Activated naive CD4-positive, alpha-beta T cell treated with anti-CD3 and anti-CD28 coated beads, Interleukin-2, amount 10 ng/mL, durations not matched to agents 7 days and 5 days (primary cell): ENCODE measurements around the gene TTLL3.
A peak's percentile ranks its signal among the peaks of the same experiment; 100 is the strongest.

Experiments
- CTCF ChIA-PET: fragments of 350-600 bp; sonication (Branson Sonifier 250); formaldehyde crosslinking; loops from one replicate; lab custom pipeline; 2021; ENCODE audit warnings: antibody characterized with exemption; lab: Charles Lee
- DNase-seq: peaks from one replicate; pipeline ENCODE4 v3.0.0-alpha.2; 2020
- H3K27ac Mint-ChIP-seq: one replicate; pipeline ENCODE4 v1.8.0; 2021; ENCODE audit warnings: mild to moderate bottlenecking, moderate library complexity, mixed read lengths
- H3K27me3 Mint-ChIP-seq: one replicate; pipeline ENCODE4 v1.8.0; 2021; ENCODE audit warnings: mild to moderate bottlenecking, mixed read lengths
- H3K36me3 Mint-ChIP-seq: one replicate; pipeline ENCODE4 v1.8.0; 2021; ENCODE audit warnings: mixed read lengths
- H3K4me1 Mint-ChIP-seq: one replicate; pipeline ENCODE4 v1.8.0; 2021; ENCODE audit warnings: mixed read lengths
- H3K4me3 Mint-ChIP-seq: one replicate; pipeline ENCODE4 v1.8.0; 2021; ENCODE audit warnings: mild to moderate bottlenecking, moderate library complexity, mixed read lengths
- H3K9me3 Mint-ChIP-seq: one replicate; pipeline ENCODE4 v1.8.0; 2021; ENCODE audit warnings: mixed read lengths

TTLL3 gene

GRCh38 chr3:9786209-9786739, 23.8 kb upstream of the TTLL3 start:
- Mint-ChIP-seq H3K36me3 (peaks cover 64% of the 10 kb centered on the region), H3K27me3 (no peaks in the 10 kb centered on the region), H3K9me3 (no peaks in the 10 kb centered on the region), H3K4me1 (peaks cover 53% of the 10 kb centered on the region), H3K27ac (no peak overlapping the region), H3K4me3 (no peak overlapping the region)
- no peak for DNase-seq
- CTCF ChIA-PET: interaction anchor here (0.7 to 1.0 kb wide), 3 partner anchors 10 to 63 kb away, joined by 3 to 4 read pairs (median 3); no protein-coding TSS in a partner anchor

GRCh38 chr3:9786825-9787669, 23.0 kb upstream of the TTLL3 start:
- CTCF ChIA-PET: interaction anchor here (0.7 to 1.0 kb wide), 3 partner anchors 11 to 62 kb away, joined by 3 to 4 read pairs (median 3); no protein-coding TSS in a partner anchor
- DNase-seq: peak; percentile 29
- H3K27ac Mint-ChIP-seq: peak overlapping the region; percentile 80
- H3K9me3 Mint-ChIP-seq: no peaks in the 10 kb centered on the region
- H3K4me1 Mint-ChIP-seq: peaks cover 55% of the 10 kb centered on the region
- H3K36me3 Mint-ChIP-seq: peaks cover 62% of the 10 kb centered on the region
- H3K27me3 Mint-ChIP-seq: no peaks in the 10 kb centered on the region
- no peak overlapping the region for H3K4me3 Mint-ChIP-seq

GRCh38 chr3:9787714-9788113, 22.3 kb upstream of the TTLL3 start:
- H3K27me3 Mint-ChIP-seq: no peaks in the 10 kb centered on the region
- DNase-seq: no peak
- peaks cover 55% of the 10 kb centered on the region for H3K36me3 Mint-ChIP-seq
- CTCF ChIA-PET: no interaction called here
- H3K27ac Mint-ChIP-seq: peak overlapping the region; percentile 80
- H3K9me3 Mint-ChIP-seq: no peaks in the 10 kb centered on the region
- H3K4me3 Mint-ChIP-seq: no peak overlapping the region
- H3K4me1 Mint-ChIP-seq: peaks cover 48% of the 10 kb centered on the region

GRCh38 chr3:9791127-9791526, 18.9 kb upstream of the TTLL3 start:
- H3K36me3 Mint-ChIP-seq: peaks cover 60% of the 10 kb centered on the region
- peaks cover 67% of the 10 kb centered on the region for H3K4me1 Mint-ChIP-seq
- H3K4me3 Mint-ChIP-seq: peak overlapping the region; percentile 96
- H3K27ac Mint-ChIP-seq: peak overlapping the region; percentile 20
- no peaks in the 10 kb centered on the region for H3K27me3 Mint-ChIP-seq
- CTCF ChIA-PET: interaction anchor here (0.6 to 1.5 kb wide), 4 partner anchors 18 to 125 kb away, joined by 3 to 4 read pairs (median 3); partner anchors contain the start of gene BRPF1
- no peaks in the 10 kb centered on the region for H3K9me3 Mint-ChIP-seq
- DNase-seq: no peak

- DNase-seq: no peak
- no peaks in the 10 kb centered on the region for H3K9me3 Mint-ChIP-seq
- no peaks in the 10 kb centered on the region for H3K27me3 Mint-ChIP-seq
- peak overlapping the region; percentile 96 for H3K4me3 Mint-ChIP-seq
- peaks cover 66% of the 10 kb centered on the region for H3K4me1 Mint-ChIP-seq
- peak overlapping the region; percentile 100 for H3K27ac Mint-ChIP-seq
- H3K36me3 Mint-ChIP-seq: peaks cover 57% of the 10 kb centered on the region
- CTCF ChIA-PET: interaction anchor here (0.6 to 1.5 kb wide), 2 partner anchors 17 to 64 kb away, joined by 3 read pairs; no protein-coding TSS in a partner anchor
These were observed 18.2 kb upstream of the TTLL3 start for GRCh38 chr3:9791790-9792404.

GRCh38 chr3:9792405-9793160, 17.5 kb upstream of the TTLL3 start, which contains the start of the genes ARPC4 and TADA3:
ARPC4 (plus strand) TSS chr3:9793082; CDS start chr3:9793122, 40 bp downstream.
TADA3 (minus strand) TSS chr3:9792473; CDS start chr3:9791466, 1,007 bp downstream.
- H3K9me3 Mint-ChIP-seq: no peaks in the 10 kb centered on the region
- CTCF ChIA-PET: interaction anchor here (0.8 to 1.7 kb wide), 5 partner anchors 13 to 142 kb away, joined by 3 to 6 read pairs (median 4); partner anchors contain the start of gene OGG1
- H3K27ac Mint-ChIP-seq: peak within 1 kb of the TSS; percentile 100
- peaks cover 67% of the 10 kb centered on the region for H3K4me1 Mint-ChIP-seq
- no peaks in the 10 kb centered on the region for H3K27me3 Mint-ChIP-seq
- peaks cover 58% of the 10 kb centered on the region for H3K36me3 Mint-ChIP-seq
- H3K4me3 Mint-ChIP-seq: peak within 1 kb of the TSS; percentile 96
- peak; percentile 95 for DNase-seq

- CTCF ChIA-PET: interaction anchor here (0.8 to 1.7 kb wide), 6 partner anchors 12 to 141 kb away, joined by 3 to 6 read pairs (median 4); partner anchors contain the start of gene OGG1
- no peaks in the 10 kb centered on the region for H3K9me3 Mint-ChIP-seq
- H3K4me1 Mint-ChIP-seq: peaks cover 68% of the 10 kb centered on the region
- peak overlapping the region; percentile 96 for H3K4me3 Mint-ChIP-seq
- H3K36me3 Mint-ChIP-seq: peaks cover 61% of the 10 kb centered on the region
- peak; percentile 51 for DNase-seq
- peak overlapping the region; percentile 100 for H3K27ac Mint-ChIP-seq
- H3K27me3 Mint-ChIP-seq: no peaks in the 10 kb centered on the region
These were observed 16.8 kb upstream of the TTLL3 start for GRCh38 chr3:9793161-9793781.

- Mint-ChIP-seq H3K36me3 (peaks cover 60% of the 10 kb centered on the region), H3K9me3 (no peaks in the 10 kb centered on the region), H3K4me1 (peaks cover 61% of the 10 kb centered on the region), H3K4me3 (peak overlapping the region; percentile 96), H3K27me3 (no peaks in the 10 kb centered on the region), H3K27ac (peak overlapping the region; percentile 44)
- CTCF ChIA-PET: interaction anchor here (1.0 kb wide), 1 partner anchor 11 kb away, joined by 3 read pairs; no protein-coding TSS in a partner anchor
- DNase-seq: no peak
These were observed 15.7 kb upstream of the TTLL3 start for GRCh38 chr3:9794400-9794799.

- Mint-ChIP-seq H3K27ac (no peak overlapping the region), H3K4me1 (peaks cover 58% of the 10 kb centered on the region), H3K4me3 (peak overlapping the region; percentile 42), H3K9me3 (no peaks in the 10 kb centered on the region), H3K36me3 (peaks cover 60% of the 10 kb centered on the region), H3K27me3 (no peaks in the 10 kb centered on the region)
- DNase-seq: no peak
- CTCF ChIA-PET: no interaction called here
These were observed 14.9 kb upstream of the TTLL3 start for GRCh38 chr3:9795207-9795606.

GRCh38 chr3:9797196-9797945, 12.7 kb upstream of the TTLL3 start:
- Mint-ChIP-seq H3K27me3 (no peaks in the 10 kb centered on the region), H3K27ac (no peak overlapping the region), H3K4me1 (peaks cover 40% of the 10 kb centered on the region), H3K36me3 (peaks cover 63% of the 10 kb centered on the region), H3K9me3 (no peaks in the 10 kb centered on the region), H3K4me3 (no peak overlapping the region)
- CTCF ChIA-PET: no interaction called here
- no peak for DNase-seq

GRCh38 chr3:9800529-9800928, 9.5 kb upstream of the TTLL3 start:
- H3K27ac Mint-ChIP-seq: no peak overlapping the region
- H3K27me3 Mint-ChIP-seq: no peaks in the 10 kb centered on the region
- CTCF ChIA-PET: interaction anchor here (1.2 kb wide), 1 partner anchor 18 kb away, joined by 3 read pairs; no protein-coding TSS in a partner anchor
- no peaks in the 10 kb centered on the region for H3K9me3 Mint-ChIP-seq
- H3K4me1 Mint-ChIP-seq: peaks cover 23% of the 10 kb centered on the region
- H3K4me3 Mint-ChIP-seq: no peak overlapping the region
- no peak for DNase-seq
- peaks cover 69% of the 10 kb centered on the region for H3K36me3 Mint-ChIP-seq

- no peaks in the 10 kb centered on the region for H3K9me3 Mint-ChIP-seq
- no peak for DNase-seq
- H3K4me1 Mint-ChIP-seq: peaks cover 23% of the 10 kb centered on the region
- CTCF ChIA-PET: interaction anchor here (1.1 kb wide), 1 partner anchor 76 kb away, joined by 3 read pairs; no protein-coding TSS in a partner anchor
- peak overlapping the region; percentile 43 for H3K27ac Mint-ChIP-seq
- peaks cover 71% of the 10 kb centered on the region for H3K36me3 Mint-ChIP-seq
- no peaks in the 10 kb centered on the region for H3K27me3 Mint-ChIP-seq
- H3K4me3 Mint-ChIP-seq: no peak overlapping the region
These were observed 6.6 kb upstream of the TTLL3 start for GRCh38 chr3:9803494-9803893.
